Stimulated activated CD8-positive, alpha-beta memory T cell treated with anti-CD3 and anti-CD28 coated beads, Interleukin-15, amount 100 ng/mL, for 48 hours (primary cell): ENCODE results near the gene PERCC1.

Experiments used
- DNase-seq, 2 donors: peaks; one replicate each; pipeline ENCODE4 v3.0.0-alpha.2; 2020; ENCODE audit warnings: low read depth in 2 of 2

The PERCC1 gene

DNA sequence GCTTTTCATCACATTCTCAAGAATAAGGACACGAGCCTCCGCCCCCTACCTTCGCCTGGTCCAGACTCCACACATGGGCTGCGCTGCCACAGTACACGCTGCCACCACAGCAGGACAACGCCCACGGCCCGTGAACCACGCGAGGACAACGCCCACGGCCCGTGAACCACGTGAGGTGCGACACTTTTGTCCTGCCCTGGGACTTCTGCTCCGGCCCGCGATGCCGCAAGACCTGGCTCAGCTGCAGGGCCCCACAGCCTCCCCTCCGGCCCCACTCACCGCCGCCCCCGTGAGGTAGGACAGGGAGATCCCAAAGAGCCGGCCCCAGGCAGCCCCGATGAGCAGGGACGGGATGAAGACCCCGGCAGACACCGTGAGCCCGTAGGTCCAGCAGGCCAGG is 19.3 kb downstream of the PERCC1 start:
- no peak for DNase-seq

DNA sequence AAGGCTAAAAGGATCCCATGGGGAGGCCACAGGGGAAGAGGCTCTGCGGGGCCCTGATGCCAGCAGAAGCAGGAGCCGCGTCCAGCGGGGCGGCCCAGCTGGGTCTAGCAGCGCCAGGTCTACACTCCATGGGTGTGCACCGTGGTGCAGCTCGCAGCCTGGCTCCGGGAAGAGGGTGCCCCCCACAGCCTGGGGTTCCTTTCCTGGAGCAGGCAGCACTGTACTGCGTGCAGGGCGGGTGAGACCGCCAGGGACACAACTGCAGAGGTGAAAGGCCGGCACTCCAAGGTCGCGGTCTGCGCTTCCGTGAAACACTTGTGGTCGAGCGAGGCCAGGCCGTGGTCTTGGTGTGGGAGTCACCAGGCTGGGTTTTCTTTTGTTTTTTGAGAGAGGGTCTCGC is 20.0 kb downstream of the PERCC1 start:
- DNase-seq: no peak

GRCh38 chr16:1451702-1452392 is 21.0 kb downstream of the PERCC1 start:
- DNase-seq: no peak

- no peak for DNase-seq
Observed at GRCh38 chr16:1452530-1452929, 21.7 kb downstream of the PERCC1 start.

DNA sequence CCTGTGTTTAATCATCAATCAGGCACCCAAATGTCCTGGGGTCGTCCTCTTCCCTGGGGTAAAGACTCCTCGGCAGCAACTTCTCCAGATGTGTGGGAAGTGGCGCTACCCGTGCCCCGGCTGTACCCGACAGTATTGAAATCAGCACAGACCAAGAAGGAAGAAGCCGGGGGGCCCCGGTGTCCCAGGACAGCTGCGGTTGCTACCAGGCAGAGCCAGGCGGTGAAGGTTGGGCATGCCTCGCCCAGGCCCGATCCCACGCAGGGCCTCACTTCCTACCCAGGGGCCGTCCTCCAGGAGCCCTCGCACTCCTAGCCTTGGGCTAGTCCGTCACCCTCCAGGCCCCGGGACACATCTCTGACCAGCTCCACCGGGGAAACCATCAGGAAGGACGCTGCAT is 22.4 kb downstream of the PERCC1 start:
- DNase-seq: no peak

DNA sequence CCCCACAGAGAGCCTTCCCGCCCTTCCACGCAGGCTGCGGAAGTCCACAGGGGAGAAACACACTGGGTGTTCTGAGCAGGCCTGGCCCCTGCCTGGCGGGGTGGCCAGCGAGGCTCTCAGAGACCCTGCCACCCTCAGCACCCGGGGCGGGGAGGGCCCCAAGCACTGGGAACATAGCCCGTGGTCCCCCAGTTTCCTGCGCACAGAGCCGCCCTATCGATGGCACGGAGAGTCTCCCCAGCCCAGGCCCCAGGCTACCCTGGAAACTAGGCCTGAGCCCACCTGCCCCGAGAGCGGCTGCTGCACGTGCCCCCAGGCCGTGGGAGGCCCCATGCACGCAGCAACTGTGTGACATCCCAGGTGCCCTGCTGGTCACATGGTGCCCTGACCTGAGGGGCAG is 23.7 kb downstream of the PERCC1 start:
- no peak for DNase-seq

GRCh38 chr16:1455190-1456171 is 24.6 kb downstream of the PERCC1 start:
- no peak for DNase-seq

- DNase-seq: no peak
Observed at GRCh38 chr16:1456951-1457350, 26.1 kb downstream of the PERCC1 start.

DNA sequence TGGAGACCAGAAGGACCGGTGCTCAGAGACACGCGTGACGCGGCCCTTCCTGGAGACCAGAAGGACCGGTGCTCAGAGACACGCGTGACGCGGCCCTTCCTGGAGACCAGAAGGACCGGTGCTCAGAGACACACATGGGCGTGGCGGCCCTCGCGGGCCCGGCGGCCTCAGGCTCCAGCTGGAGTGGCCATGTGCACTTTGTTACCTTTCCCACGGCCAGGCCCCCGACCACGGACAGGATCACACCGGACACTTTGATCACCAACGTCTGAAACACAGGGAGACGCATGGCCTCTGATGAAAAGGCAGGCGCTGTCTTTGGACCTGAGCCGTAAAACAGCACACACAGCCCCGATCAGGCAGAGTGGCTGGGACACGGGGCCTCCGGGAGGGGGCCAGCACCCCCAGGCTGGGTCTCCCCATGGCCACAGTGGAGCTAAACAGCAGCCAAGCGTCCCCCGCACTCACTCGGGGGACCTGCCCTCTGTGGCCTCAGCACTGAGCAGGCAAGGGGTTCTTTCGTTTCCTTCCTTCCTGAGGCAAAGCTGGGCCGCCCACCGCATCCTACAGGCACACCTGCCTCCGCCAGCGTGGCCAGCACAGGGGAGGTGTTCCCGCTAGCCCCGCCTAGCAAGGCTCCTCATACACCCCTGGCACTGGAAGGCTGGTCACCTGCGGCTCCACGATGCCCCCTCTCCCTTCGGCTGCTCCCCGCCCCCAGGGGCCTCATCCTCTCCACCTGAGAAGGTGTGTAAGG is 26.8 kb downstream of the PERCC1 start:
- DNase-seq: no peak

- DNase-seq: peak; percentile 20 to 45
Observed at GRCh38 chr16:1458336-1458976, 27.6 kb downstream of the PERCC1 start.

DNA sequence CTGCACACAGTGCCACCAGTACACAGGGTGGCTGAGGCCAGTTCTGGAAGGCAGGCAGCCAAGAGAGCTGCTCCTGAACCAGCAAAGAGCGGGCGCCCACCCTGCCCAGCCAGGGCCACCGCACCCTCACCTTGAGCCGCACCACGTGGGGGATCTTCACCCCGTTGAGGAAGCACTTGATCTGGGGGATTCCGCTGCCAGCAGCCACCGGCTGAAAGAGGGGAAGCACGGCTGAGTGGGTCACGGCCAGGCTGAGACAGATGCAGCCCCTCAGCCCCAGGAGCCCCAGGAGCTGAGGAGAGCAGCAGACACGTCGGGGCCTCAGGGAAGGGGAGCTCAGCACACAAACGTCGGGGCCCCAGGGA is 28.1 kb downstream of the PERCC1 start:
- DNase-seq: no peak

GRCh38 chr16:1459967-1460366 is 29.1 kb downstream of the PERCC1 start:
- DNase-seq: no peak

DNA sequence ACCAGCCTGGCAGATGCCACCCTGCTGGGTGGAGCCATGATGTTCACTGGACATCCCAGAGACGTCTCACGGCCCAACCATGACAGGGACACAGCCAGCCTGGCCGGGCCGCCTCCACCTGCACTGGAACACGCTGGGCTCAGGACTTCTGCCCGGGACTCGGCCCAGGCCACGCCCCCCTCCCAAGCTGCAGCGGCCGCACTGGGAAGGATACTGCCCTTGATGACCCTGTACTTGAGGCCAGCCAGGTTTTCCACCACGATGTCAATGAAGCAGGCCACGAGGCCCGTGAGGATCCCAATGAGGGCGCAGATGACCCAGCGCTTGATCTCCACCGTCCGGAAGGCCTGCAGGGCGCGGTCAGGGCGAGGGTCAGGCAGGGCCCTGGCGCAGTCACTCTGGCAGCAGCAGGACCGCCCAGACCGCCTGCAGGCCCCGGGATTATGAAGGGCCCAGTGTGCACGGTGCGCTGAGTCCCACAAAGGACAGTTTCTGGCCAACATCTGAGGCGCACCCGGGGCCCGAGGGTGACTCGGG is 29.8 kb downstream of the PERCC1 start:
- no peak for DNase-seq

- DNase-seq: no peak
Observed at GRCh38 chr16:1461146-1461545, 30.3 kb downstream of the PERCC1 start.

DNA sequence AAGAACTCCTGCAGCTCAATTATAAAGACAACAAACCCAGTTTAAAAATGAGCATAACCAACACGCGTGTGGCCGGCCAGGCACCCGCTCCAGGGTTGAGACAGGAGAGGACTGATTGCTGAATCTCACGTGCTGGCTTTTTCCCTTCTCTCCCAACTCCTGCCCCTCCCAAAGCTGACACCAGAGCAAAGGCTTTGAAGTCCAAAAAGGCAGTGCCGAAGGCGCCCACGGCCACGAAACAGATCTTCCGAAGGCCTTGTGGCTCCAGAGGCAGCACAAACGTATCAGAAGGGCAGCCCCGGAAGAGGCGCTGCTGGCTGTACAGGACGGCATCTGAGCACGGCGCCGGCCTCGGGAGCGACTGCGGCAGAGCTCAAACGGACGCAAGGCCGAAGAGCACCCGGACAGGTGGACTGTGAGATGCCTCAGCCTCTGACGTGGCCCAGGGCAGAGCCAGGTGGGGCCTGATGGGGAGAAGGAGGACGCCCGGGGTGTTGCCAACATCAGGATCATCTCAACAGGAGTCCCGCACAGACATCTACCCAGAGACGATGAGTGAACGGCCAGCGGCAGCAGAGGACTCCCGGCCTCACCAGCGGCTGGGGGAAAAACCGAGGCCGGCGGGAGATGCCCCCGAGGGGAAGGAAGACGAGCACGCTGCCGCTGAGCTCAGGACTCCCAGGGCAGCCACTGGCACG is 33.5 kb downstream of the PERCC1 start:
- no peak for DNase-seq

DNA sequence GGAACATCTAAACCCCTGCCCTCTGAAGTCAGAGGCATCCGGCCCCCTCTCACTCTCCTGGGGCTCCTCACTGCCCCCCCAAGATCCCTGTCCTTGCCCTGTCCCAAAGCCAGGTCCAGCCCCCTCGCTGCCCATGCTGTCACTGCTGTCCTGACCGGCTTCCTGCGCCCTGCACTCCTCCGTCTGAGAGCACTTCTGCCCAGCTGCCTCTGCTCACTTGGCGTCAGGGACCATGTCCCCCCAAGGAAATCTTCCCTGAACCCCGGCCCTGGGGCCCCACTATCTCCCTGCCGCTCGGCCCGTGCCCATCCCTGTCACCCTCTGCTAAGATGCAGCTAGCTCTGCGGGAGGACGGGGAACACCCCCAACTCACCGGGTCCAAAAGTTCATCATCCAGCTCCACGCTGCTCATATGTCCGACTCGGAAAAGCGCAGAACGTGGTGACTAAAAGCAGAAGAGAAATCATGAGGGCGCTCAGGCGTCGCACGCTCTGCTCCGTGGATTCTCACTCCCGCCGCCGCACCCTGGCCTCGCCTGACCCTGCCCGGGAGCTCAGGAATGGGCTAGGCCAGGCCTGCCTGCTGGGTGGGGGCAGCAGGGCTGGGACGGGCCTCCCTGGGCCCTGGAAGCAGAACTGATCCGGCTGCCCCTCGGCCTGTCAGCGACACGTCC is 34.2 kb downstream of the PERCC1 start:
- no peak for DNase-seq

DNA sequence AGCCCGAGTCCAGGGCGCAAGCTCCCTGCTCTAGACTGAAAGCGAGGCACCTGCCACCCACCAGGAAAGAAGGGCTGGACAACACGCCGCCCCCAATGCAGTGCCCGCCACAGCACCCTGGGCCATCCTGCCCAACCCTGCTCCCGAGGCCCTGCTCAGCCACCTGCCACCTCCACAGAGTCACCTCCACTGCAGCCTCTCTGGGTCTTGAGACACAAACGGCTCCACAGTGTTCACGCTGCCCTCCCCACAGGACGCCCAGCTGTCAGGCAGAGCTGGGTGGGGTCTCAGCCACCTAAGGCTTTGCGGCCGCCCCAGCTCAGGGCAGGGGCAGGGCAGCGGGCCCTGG is 34.7 kb downstream of the PERCC1 start:
- no peak for DNase-seq

DNA sequence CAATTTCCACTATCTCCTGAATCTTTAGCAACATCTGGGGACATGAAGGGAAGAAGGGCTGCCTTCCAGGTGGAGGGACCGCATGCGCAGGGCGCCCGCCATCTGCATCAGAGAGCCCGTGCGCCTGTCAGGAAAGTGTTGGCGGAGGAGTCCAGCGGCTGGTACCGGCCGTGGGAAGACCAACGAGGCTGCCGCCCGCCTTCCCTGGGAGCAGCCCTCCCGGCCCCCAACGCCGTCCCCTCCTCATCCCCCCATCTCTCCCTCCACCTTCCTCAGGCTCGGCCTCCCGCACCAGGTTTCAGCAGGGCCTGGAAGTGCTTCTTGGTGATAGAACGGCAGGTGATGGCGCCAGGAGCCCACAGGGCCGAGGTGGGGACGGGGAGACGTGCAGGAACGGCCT is 35.2 kb downstream of the PERCC1 start:
- no peak for DNase-seq

DNA sequence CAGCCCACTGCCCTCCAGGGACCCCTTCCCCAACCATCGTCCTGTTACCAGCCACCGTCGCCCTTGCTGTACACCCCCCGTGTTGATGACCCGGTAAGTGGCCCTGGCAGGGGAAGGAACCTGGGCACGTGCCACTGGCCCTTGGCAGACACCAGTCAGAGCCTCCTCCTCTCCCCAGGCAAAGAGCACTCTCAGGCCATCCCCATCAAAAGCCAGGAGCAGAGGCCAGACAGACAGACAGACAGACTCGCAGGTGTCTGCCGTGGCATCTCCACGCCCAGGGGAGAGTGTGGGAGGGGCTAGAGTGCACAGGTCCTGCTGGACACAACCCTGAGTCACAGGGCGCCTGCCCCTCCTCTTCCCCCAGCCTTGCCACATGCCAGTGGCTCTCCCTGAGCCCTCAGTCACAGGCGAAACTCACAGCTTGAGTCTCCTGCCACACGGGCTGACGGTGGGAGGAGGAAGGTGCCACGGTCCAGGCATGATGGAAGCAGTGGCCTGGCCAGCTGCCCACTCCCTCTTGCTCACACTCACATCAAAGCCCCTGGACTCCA is 36.2 kb downstream of the PERCC1 start:
- DNase-seq: no peak

- no peak for DNase-seq
Observed at GRCh38 chr16:1468426-1468810, 37.5 kb downstream of the PERCC1 start.
